ENCODE data around the gene SKP1. TPM values are rescaled to one million over a fixed set of nuclear protein-coding genes. Genes with fewer than 3 reads are reported as not detected.
A peak's percentile ranks its signal among the peaks of the same experiment; 100 is the strongest.

The SKP1 gene
- total RNA-seq, 3 donors from 2014 or later (not counting 1 experiment from before 2014, with no cell fraction given): 301 to 338 (median 315) TPM

DNA sequence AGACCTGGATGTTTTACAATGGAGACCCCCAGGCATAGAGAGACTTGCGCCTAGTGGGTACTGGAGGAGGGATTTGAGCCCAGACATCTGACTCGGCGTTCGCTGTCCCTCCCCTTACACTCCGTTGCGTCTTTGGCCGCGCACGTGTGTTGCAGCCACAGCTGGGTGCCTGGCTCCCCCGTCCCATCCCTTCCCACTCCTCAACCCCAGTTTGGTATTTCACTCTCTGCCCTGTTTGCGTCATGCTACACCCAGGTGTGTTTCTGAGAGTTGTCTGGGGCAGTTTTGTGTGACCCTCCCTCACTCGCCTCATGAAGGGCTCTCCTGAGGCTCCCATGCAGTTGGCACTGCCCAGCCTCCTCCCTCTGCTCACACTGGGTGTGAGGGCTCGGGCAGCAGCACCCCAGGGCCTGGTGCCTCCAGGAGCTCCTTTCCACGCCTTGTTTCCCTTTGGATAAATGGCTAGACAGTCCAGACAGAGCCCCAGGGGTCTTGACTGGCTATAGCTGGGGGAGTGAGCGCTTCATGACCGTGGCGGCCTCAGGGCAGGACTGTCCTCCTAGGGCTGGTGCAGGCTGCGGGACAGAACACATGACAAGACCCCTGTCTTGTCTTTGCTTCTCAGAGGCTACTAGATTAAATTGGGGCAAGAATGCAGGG is 48.6 kb downstream of the SKP1 start:
- Mint-ChIP-seq H3K9me3 (no peaks in the 10 kb centered on the region), H3K4me1 (peaks cover 63 to 82% of the 10 kb centered on the region in 2 donors), H3K36me3 (no peaks in the 10 kb centered on the region), H3K27me3 (ENCODE audit: low read depth in 2 of 2) (no peaks in the 10 kb centered on the region), H3K4me3 (no peak overlapping the region), H3K27ac (peak overlapping the region; percentile 98)
- TF ChIP-seq, protein P1, sequence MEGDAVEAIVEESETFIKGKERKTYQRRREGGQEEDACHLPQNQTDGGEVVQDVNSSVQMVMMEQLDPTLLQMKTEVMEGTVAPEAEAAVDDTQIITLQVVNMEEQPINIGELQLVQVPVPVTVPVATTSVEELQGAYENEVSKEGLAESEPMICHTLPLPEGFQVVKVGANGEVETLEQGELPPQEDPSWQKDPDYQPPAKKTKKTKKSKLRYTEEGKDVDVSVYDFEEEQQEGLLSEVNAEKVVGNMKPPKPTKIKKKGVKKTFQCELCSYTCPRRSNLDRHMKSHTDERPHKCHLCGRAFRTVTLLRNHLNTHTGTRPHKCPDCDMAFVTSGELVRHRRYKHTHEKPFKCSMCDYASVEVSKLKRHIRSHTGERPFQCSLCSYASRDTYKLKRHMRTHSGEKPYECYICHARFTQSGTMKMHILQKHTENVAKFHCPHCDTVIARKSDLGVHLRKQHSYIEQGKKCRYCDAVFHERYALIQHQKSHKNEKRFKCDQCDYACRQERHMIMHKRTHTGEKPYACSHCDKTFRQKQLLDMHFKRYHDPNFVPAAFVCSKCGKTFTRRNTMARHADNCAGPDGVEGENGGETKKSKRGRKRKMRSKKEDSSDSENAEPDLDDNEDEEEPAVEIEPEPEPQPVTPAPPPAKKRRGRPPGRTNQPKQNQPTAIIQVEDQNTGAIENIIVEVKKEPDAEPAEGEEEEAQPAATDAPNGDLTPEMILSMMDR (IDR thresholded peaks at IDR 0.05): no peak
- WGBS (ENCODE audit: insufficient coverage): 85% methylated on average over 18 of the region's 18 CpGs
- ATAC-seq: no peak
- Histone ChIP-seq H3K9me3 (ENCODE audit: control insufficient read depth, insufficient read depth, low read length) (no peaks in the 10 kb centered on the region), H3K27ac (ENCODE audit: low read length) (peak overlapping the region; percentile 98), H3K36me3 (ENCODE audit: control insufficient read depth, insufficient read depth, low read length) (peaks cover 20% of the 10 kb centered on the region), H3K27me3 (ENCODE audit: control insufficient read depth, insufficient read depth, low read length) (no peaks in the 10 kb centered on the region), H3K4me1 (ENCODE audit: control insufficient read depth, insufficient read depth, low read length) (peaks cover 100% of the 10 kb centered on the region), H3K4me3 (ENCODE audit: low read length) (no peak overlapping the region)
- intact Hi-C loops (cut with micrococcal nuclease): no loop called here
- DNase-seq: peak in 1 of 2 donors; percentile 63

- Histone ChIP-seq H3K36me3 (ENCODE audit: control insufficient read depth, insufficient read depth, low read length) (peaks cover 20% of the 10 kb centered on the region), H3K4me1 (ENCODE audit: control insufficient read depth, insufficient read depth, low read length) (peaks cover 100% of the 10 kb centered on the region), H3K27ac (ENCODE audit: low read length) (peak overlapping the region; percentile 98), H3K4me3 (ENCODE audit: low read length) (no peak overlapping the region), H3K27me3 (ENCODE audit: control insufficient read depth, insufficient read depth, low read length) (no peaks in the 10 kb centered on the region), H3K9me3 (ENCODE audit: control insufficient read depth, insufficient read depth, low read length) (no peaks in the 10 kb centered on the region)
- ATAC-seq: peak in 1 of 3 donors; percentile 2
- 69% methylated on average over 15 of the region's 15 CpGs for WGBS (ENCODE audit: insufficient coverage)
- DNase-seq: peak in 1 of 2 donors; percentile 76
- Mint-ChIP-seq H3K4me3 (peak overlapping the region; percentile 35), H3K9me3 (no peaks in the 10 kb centered on the region), H3K27me3 (ENCODE audit: low read depth in 2 of 2) (no peaks in the 10 kb centered on the region), H3K4me1 (peaks cover 63 to 82% of the 10 kb centered on the region in 2 donors), H3K36me3 (no peaks in the 10 kb centered on the region), H3K27ac (peak overlapping the region; percentile 98)
- TF ChIP-seq, protein P1 (IDR thresholded peaks at IDR 0.05): no peak
- intact Hi-C loops (cut with micrococcal nuclease): no loop called here
Measured at GRCh38 chr5:134127376-134127861, 49.3 kb downstream of the SKP1 start.

- 32% methylated on average over 14 of the region's 14 CpGs for WGBS (ENCODE audit: insufficient coverage)
- H3K4me3 Mint-ChIP-seq: peak overlapping the region; percentile 60
- ATAC-seq (peak in 2 of 3 donors; percentile 6 to 9), DNase-seq (peak in 1 of 2 donors; percentile 49)
- Histone ChIP-seq H3K27me3 (ENCODE audit: control insufficient read depth, insufficient read depth, low read length) (no peaks in the 10 kb centered on the region), H3K4me1 (ENCODE audit: control insufficient read depth, insufficient read depth, low read length) (peaks cover 100% of the 10 kb centered on the region), H3K36me3 (ENCODE audit: control insufficient read depth, insufficient read depth, low read length) (peaks cover 24% of the 10 kb centered on the region), H3K27ac (ENCODE audit: low read length) (peak overlapping the region; percentile 78), H3K4me3 (ENCODE audit: low read length) (no peak overlapping the region), H3K9me3 (ENCODE audit: control insufficient read depth, insufficient read depth, low read length) (no peaks in the 10 kb centered on the region)
- peaks cover 49 to 74% of the 10 kb centered on the region in 2 donors for H3K4me1 Mint-ChIP-seq
- H3K9me3 Mint-ChIP-seq: no peaks in the 10 kb centered on the region
- intact Hi-C loops (cut with micrococcal nuclease): no loop called here
- no peaks in the 10 kb centered on the region for H3K27me3 Mint-ChIP-seq (ENCODE audit: low read depth in 2 of 2)
- no peaks in the 10 kb centered on the region for H3K36me3 Mint-ChIP-seq
- peak overlapping the region; percentile 80 to 98 for H3K27ac Mint-ChIP-seq
- TF ChIP-seq, protein P1 (IDR thresholded peaks at IDR 0.05): no peak
Measured at GRCh38 chr5:134125039-134126015, 51.4 kb downstream of the SKP1 start.

All from natural killer cell (primary cell).